ENCODE data around the gene ACLY.

DNA sequence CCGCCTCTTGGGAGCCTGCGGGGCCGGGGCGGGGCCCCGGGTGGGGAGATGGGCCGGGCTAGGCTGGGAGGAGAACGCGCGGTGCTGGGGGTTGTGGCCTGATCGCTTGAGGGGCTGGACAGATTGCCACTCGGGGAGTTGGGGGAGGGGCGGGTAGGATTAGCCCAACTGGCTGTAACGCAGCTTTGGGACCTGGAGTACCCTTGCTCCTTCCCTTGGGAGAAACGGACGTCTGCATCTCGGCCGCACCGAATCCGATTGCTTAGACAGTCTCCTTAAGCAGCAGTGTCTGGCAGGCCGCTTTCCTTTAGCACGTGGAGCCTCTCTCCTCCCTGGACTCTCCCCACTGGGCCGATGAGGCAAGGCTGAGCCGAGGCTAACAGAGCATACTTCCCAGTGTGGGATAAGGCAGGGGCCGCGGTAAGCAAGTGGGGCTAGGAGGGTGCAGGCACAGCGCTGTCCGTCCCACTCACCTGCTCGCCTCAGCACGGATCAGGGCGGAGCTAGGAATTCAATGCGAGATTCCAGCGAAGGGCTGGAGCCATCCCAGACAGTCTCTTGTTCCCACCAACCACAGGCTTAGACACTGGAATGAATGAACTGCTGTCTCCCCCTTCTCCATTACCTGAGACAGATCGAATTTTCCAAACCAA lies 540 bp upstream of the ACLY start:
- TF ChIP-seq POLR2A (IDR thresholded peaks at IDR 0.05; ENCODE audit: low read depth, low read length): no peak
- TF ChIP-seq, protein P1, sequence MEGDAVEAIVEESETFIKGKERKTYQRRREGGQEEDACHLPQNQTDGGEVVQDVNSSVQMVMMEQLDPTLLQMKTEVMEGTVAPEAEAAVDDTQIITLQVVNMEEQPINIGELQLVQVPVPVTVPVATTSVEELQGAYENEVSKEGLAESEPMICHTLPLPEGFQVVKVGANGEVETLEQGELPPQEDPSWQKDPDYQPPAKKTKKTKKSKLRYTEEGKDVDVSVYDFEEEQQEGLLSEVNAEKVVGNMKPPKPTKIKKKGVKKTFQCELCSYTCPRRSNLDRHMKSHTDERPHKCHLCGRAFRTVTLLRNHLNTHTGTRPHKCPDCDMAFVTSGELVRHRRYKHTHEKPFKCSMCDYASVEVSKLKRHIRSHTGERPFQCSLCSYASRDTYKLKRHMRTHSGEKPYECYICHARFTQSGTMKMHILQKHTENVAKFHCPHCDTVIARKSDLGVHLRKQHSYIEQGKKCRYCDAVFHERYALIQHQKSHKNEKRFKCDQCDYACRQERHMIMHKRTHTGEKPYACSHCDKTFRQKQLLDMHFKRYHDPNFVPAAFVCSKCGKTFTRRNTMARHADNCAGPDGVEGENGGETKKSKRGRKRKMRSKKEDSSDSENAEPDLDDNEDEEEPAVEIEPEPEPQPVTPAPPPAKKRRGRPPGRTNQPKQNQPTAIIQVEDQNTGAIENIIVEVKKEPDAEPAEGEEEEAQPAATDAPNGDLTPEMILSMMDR (IDR thresholded peaks at IDR 0.05 in 2 of 3, conservative IDR thresholded peaks at IDR 0.05 in 1 of 3; ENCODE audit: control insufficient read depth in 2 of 3, extremely low read depth in 1 of 3, insufficient read depth in 1 of 3, low read depth in 3 of 3, low read length in 3 of 3): no peak
- no peak for TF ChIP-seq SP1 (IDR thresholded peaks at IDR 0.05; ENCODE audit: low read depth, low read length)
- no peak for TF ChIP-seq TCF7 (IDR thresholded peaks at IDR 0.05; ENCODE audit: borderline replicate concordance)

All from GM12878 (cell line).